GM23338 (cell line): Measurements from ENCODE around the gene PXMP4. TPM values are rescaled to one million over a fixed set of nuclear protein-coding genes. Genes with fewer than 3 reads are reported as not detected.

Experiments used
- ATAC-seq: fragments of 200-7000 bp; cut with Tn5 transposase; 3 replicates; pipeline ENCODE4 v1.9.1; 2020
- DNase-seq: peaks from one replicate; pipeline ENCODE4 v3.0.0-alpha.2; 2015; ENCODE audit warnings: low spot score
- H2AFZ ChIP-seq: fragments of 200-600 bp; sonication (generic); 2 replicates; pipeline ENCODE4 v1.8.0; 2016; ENCODE audit warnings: antibody characterized with exemption, mild to moderate bottlenecking, moderate library complexity
- H3F3A ChIP-seq: fragments of 200-600 bp; sonication (generic); replicated peaks from 2 replicates; pipeline ENCODE4 v1.8.0; 2017; ENCODE audit warnings: antibody characterized with exemption, mixed run types, low read depth
- H3K27ac ChIP-seq: fragments of 200-600 bp; sonication (generic); 2 replicates; pipeline ENCODE4 v1.6.1; 2016; ENCODE audit warnings: low read depth
- H3K27me3 ChIP-seq: fragments of 200-600 bp; sonication (generic); 2 replicates; pipeline ENCODE4 v1.8.0; 2016; ENCODE audit warnings: mild to moderate bottlenecking, mixed run types, moderate library complexity; ENCODE audit not compliant: insufficient read depth
- H3K36me3 ChIP-seq: fragments of 200-600 bp; sonication (generic); 2 replicates; pipeline ENCODE4 v1.8.0; 2016; ENCODE audit warnings: mild to moderate bottlenecking; ENCODE audit not compliant: insufficient read depth
- H3K4me1 ChIP-seq: fragments of 200-600 bp; sonication (generic); 2 replicates; pipeline ENCODE4 v1.8.0; 2016; ENCODE audit warnings: mild to moderate bottlenecking, moderate library complexity; ENCODE audit not compliant: insufficient read depth
- H3K4me2 ChIP-seq: fragments of 200-600 bp; sonication (generic); 2 replicates; pipeline ENCODE4 v1.7.1; 2017; ENCODE audit warnings: mixed run types
- H3K4me3 ChIP-seq: fragments of 200-600 bp; sonication (generic); 2 replicates; pipeline ENCODE4 v1.6.1; 2016; ENCODE audit warnings: mixed run types
- H3K79me2 ChIP-seq: fragments of 200-600 bp; sonication (generic); replicated peaks from 2 replicates; pipeline ENCODE4 v1.8.0; 2017; ENCODE audit warnings: mild to moderate bottlenecking; ENCODE audit not compliant: insufficient read depth
- H3K9me2 ChIP-seq: fragments of 200-600 bp; sonication (generic); 2 replicates; pipeline ENCODE4 v1.8.0; 2017; ENCODE audit not compliant: insufficient read depth
- H4K20me1 ChIP-seq: fragments of 200-600 bp; sonication (generic); replicated peaks from 2 replicates; pipeline ENCODE4 v1.8.0; 2017; ENCODE audit warnings: mild to moderate bottlenecking; ENCODE audit not compliant: insufficient read depth
- H3K27ac Mint-ChIP-seq: 2 replicates; pipeline ENCODE4 v1.8.0; 2020; ENCODE audit warnings: inconsistent platforms, mild to moderate bottlenecking, moderate library complexity, mixed read lengths
- H3K27me3 Mint-ChIP-seq: 3 replicates; pipeline ENCODE4 v1.8.0; 2022; ENCODE audit warnings: low read depth, mild to moderate bottlenecking, moderate library complexity, mixed read lengths, inconsistent platforms; ENCODE audit not compliant: insufficient read depth, poor library complexity
- H3K36me3 Mint-ChIP-seq: 3 replicates; pipeline ENCODE4 v1.8.0; 2021; ENCODE audit warnings: low read depth, mild to moderate bottlenecking, inconsistent platforms, moderate library complexity, mixed read lengths
- H3K4me1 Mint-ChIP-seq: 3 replicates; pipeline ENCODE4 v1.8.0; 2020; ENCODE audit warnings: mild to moderate bottlenecking, inconsistent platforms, mixed read lengths
- H3K4me3 Mint-ChIP-seq: 3 replicates; pipeline ENCODE4 v1.8.0; 2021; ENCODE audit warnings: moderate library complexity, mild to moderate bottlenecking, inconsistent platforms, mixed read lengths
- H3K9me3 Mint-ChIP-seq: 3 replicates; pipeline ENCODE4 v1.8.0; 2020; ENCODE audit warnings: moderate library complexity, mild to moderate bottlenecking, inconsistent platforms, mixed read lengths
- CREB1 ChIP-seq: fragments of 250-450 bp; sonication (Bioruptor Pico); IDR thresholded peaks from 2 replicates; pipeline ENCODE4 v1.5.0; 2020; ENCODE audit warnings: low read depth, mild to moderate bottlenecking, moderate library complexity
- CTCF ChIP-seq, 2 experiments: fragments of 200-600 bp in 1 of 2; sonication (generic) in 1 of 2; conservative IDR thresholded peaks; 2 replicates each; pipeline versions ENCODE4 v1.5.1 to v1.6.1; 2016 to 2017; ENCODE audit warnings: antibody characterized with exemption in 2 of 2, low read depth in 2 of 2, mild to moderate bottlenecking in 2 of 2, moderate library complexity in 1 of 2
- EZH2 ChIP-seq: fragments of 200-600 bp; sonication (generic); IDR thresholded peaks from one replicate; pipeline ENCODE4 v1.8.0; 2017; ENCODE audit warnings: antibody characterized with exemption, mild to moderate bottlenecking, low read depth; ENCODE audit not compliant: unreplicated experiment
- EZH2phosphoT487 ChIP-seq: fragments of 200-600 bp; sonication (generic); IDR thresholded peaks from one replicate; pipeline ENCODE4 v1.8.1; 2018; ENCODE audit warnings: antibody characterized with exemption; ENCODE audit not compliant: unreplicated experiment
- POLR2AphosphoS5 ChIP-seq: IDR thresholded peaks from 2 replicates; pipeline ENCODE4 v1.6.1; 2016; ENCODE audit warnings: antibody characterized with exemption, low read depth
- REST ChIP-seq: IDR thresholded peaks from one replicate; pipeline ENCODE4 v1.6.1; 2018; ENCODE audit warnings: antibody characterized with exemption; ENCODE audit not compliant: unreplicated experiment
- STAT1 ChIP-seq: IDR thresholded peaks from one replicate; pipeline ENCODE4 v1.6.1; 2016; ENCODE audit warnings: antibody characterized with exemption; ENCODE audit not compliant: unreplicated experiment
- ZNF114 ChIP-seq: fragments of 250-450 bp; sonication (Bioruptor Pico); IDR thresholded peaks from 2 replicates; pipeline ENCODE4 v1.5.0; 2020; ENCODE audit warnings: mild to moderate bottlenecking, moderate library complexity
- ZNF331 ChIP-seq: fragments of 250-450 bp; sonication (Bioruptor Pico); IDR thresholded peaks from 2 replicates; pipeline ENCODE4 v1.5.0; 2020; ENCODE audit warnings: low read depth, mild to moderate bottlenecking, moderate library complexity
- ZNF462 ChIP-seq: fragments of 250-450 bp; sonication (Bioruptor Pico); IDR thresholded peaks from 2 replicates; pipeline ENCODE4 v1.5.0; 2020; ENCODE audit warnings: mild to moderate bottlenecking, moderate library complexity
- polyA plus RNA-seq: library from polyadenylated mRNA; unstranded; fragments of >200 nt; fragmentation: Nextera tagmentation; extraction: Ambion mirVana; gene quantifications from 2 replicates; pipeline ENCODE4 v1.2.1, GENCODE V29; 2016
- total RNA-seq: library from RNA; depleted of rRNA; stranded (reverse); fragments of >200 nt; shearing (Covaris generic); gene quantifications from 2 replicates; pipeline ENCODE4 v1.2.3, GENCODE V29; 2014

The PXMP4 gene
- total and polyA plus RNA-seq, 2 experiments from 2014 or later = 1.2 to 3.5 TPM

GRCh38 chr20:33657704-33658095 lies 62.4 kb downstream of the PXMP4 start (continued):
- no peak for TF ChIP-seq ZNF462 (CRISPR knock-in tag)

- no peaks in the 10 kb centered on the region for H3K9me2 ChIP-seq
- ATAC-seq (no peak), DNase-seq (no peak)
- H3K4me3 ChIP-seq = no peak overlapping the region
- no peak overlapping the region for H3K4me2 ChIP-seq
- H3K36me3 ChIP-seq = no peaks in the 10 kb centered on the region
- Mint-ChIP-seq H3K9me3 (no peaks in the 10 kb centered on the region; the same call in 2 of the 3 replicates), H3K4me1 (peaks cover 16% of the 10 kb centered on the region), H3K27me3 (peaks cover 11% of the 10 kb centered on the region), H3K4me3 (no peak overlapping the region), H3K36me3 (no peaks in the 10 kb centered on the region; the same call in 2 of the 3 replicates), H3K27ac (no peak overlapping the region)
- no peaks in the 10 kb centered on the region for H3K79me2 ChIP-seq
- H3K4me1 ChIP-seq = no peaks in the 10 kb centered on the region
- no peaks in the 10 kb centered on the region for H3K27me3 ChIP-seq
- no peaks in the 10 kb centered on the region; the same call in 1 of the 2 replicates for H4K20me1 ChIP-seq
- H2AFZ ChIP-seq = no peak overlapping the region
- no peaks in the 10 kb centered on the region for H3F3A ChIP-seq
- no peak overlapping the region for H3K27ac ChIP-seq
- no peak for TF ChIP-seq ZNF114 (CRISPR knock-in tag)
- no peak for TF ChIP-seq EZH2
- TF ChIP-seq EZH2phosphoT487 = no peak
- TF ChIP-seq REST = no peak
- no peak for TF ChIP-seq ZNF331 (CRISPR knock-in tag)
- TF ChIP-seq CREB1 (CRISPR knock-in tag) = no peak
- TF ChIP-seq STAT1 = no peak
- no peak for TF ChIP-seq POLR2AphosphoS5
- TF ChIP-seq CTCF (conservative IDR thresholded peaks at IDR 0.05; ENCODE audit: low read depth in 2 of 2) = no peak
Observed at GRCh38 chr20:33656783-33657703, 63.1 kb downstream of the PXMP4 start.
